SK-N-MC (cell line): ENCODE measurements around the gene PDZRN4.

ENCODE experiments used
- EZH2 ChIP-seq: fragments of 200-600 bp; sonication (generic); IDR thresholded peaks from one replicate; pipeline ENCODE4 v1.6.1; 2017; ENCODE audit warnings: antibody characterized with exemption
- FOXP2 ChIP-seq: optimal IDR thresholded peaks from 2 replicates; pipeline ENCODE3; 2011; ENCODE audit warnings: mild to moderate bottlenecking, moderate library complexity; ENCODE audit not compliant: insufficient read depth; ENCODE audit errors: extremely low read length, control extremely low read depth
- POLR2AphosphoS5 ChIP-seq: IDR thresholded peaks from 2 replicates; pipeline ENCODE4 v1.6.1; 2012; ENCODE audit warnings: mild to moderate bottlenecking, low read depth, low read length, borderline replicate concordance

- no peak for TF ChIP-seq EZH2
- TF ChIP-seq POLR2AphosphoS5 = no peak
- TF ChIP-seq FOXP2 = no peak
Observed at GRCh38 chr12:41286426-41286825, 98.3 kb downstream of the PDZRN4 start.
